Stimulated activated CD4-positive, alpha-beta T cell treated with anti-CD3 and anti-CD28 coated beads, Interleukin-1b, Interleukin-23, amount 100 ng/mL, for 48 hours (primary cell): Measurements from ENCODE around the gene FBRSL1.

Experiments
- DNase-seq: peaks from one replicate; pipeline ENCODE4 v3.0.0-alpha.2; 2020

The FBRSL1 gene

GRCh38 chr12:132560614-132561426, 70.9 kb downstream of the FBRSL1 start:
- DNase-seq, result peak; percentile 77
